HG03342 (cell line): ENCODE data around the gene VANGL2.
A peak's percentile ranks its signal among the peaks of the same experiment; 100 is the strongest.
"Not testable (repeated sequence)": the region's sequence is repeated elsewhere in the genome, so short reads cannot be mapped to it uniquely, and the experiment has no call there.

Experiments used
- ATAC-seq: cut with Tn5 transposase; IDR thresholded peaks from one replicate; pipeline ENCODE4 v1.9.1; 2021; ENCODE audit warnings: mild to moderate bottlenecking, moderate library complexity; ENCODE audit not compliant: unreplicated experiment

The VANGL2 gene

DNA sequence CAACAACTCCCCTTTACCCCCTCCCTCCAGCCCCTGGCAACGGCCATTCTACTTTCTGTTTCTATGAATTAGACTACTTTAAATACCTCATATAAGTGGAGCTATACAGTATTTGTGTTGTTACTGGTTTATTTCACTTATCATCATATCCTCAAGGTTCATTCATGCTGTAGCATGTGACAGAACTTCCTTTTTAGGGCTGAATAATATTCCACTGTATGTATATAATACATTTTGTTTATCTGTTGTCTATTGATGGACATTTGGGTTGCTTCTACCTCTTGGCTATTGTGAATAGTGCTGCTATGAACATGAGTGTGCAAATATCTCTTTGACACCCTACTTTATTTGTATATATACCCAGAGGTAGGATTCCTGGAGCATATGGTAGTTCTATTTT is 31.3 kb upstream of the VANGL2 start:
- ATAC-seq: no peak

DNA sequence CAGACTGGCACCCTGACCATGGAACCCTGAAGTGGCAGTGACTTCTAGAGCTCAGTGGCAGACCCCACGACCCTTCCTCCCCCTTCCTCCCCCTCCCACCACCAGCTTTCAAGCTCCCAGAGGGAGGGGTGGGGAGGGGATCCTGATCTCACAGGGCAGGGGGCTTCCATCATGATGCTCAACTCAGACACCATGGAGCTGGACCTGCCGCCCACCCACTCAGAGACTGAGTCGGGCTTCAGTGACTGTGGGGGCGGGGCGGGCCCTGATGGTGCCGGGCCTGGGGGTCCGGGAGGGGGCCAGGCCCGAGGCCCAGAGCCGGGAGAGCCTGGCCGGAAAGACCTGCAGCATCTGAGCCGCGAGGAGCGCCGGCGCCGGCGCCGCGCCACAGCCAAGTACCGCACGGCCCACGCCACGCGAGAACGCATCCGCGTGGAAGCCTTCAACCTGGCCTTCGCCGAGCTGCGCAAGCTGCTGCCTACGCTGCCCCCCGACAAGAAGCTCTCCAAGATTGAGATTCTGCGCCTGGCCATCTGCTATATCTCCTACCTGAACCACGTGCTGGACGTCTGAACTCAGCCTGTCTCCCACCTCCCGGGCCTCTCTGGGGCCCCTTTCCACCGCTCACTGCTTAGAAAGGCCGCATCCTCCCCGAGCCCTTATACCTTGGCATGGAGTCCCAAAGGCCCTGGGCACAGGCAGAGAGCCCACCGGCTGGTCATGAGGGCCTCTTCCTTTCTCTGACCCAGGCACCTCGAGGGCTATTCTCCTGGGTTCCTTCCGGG is 29.6 kb upstream of the VANGL2 start:
- no peak for ATAC-seq

DNA sequence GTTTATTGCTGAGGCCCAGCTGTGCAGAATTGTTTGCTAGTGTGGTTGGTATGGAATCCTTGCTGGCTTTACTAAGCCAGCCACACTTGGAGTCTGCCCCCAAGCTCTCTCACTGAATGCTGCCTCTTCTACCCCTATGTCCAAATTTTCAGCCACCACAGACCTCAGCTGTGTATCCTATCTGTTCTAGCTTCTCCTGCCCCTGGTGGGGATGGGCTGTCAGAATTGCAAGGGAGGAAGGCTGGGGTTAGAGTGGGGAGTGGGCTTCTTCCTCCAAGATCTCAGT is 29.1 kb upstream of the VANGL2 start:
- ATAC-seq: no peak

DNA sequence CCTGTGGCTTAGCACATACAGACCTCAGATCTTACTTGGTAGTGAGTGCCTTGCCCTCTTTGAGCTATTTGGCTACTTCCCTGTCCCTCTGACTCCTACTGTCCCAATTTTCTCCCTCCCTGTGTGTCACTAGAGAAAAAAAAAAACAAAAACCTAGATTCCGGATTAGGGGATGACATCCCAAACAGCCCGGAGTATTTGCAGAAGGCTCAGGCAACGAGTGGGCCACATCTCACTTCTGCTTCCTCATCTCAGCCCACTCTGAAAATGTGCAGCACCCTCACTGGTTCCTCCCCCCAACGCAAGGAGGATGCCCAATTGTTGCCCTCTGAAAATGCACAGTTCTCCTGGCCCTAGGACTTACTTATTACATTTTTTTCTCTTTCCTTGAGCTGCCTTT is 28.6 kb upstream of the VANGL2 start:
- no peak for ATAC-seq

GRCh38 chr1:160373696-160374095 is 26.7 kb upstream of the VANGL2 start:
- no peak for ATAC-seq

DNA sequence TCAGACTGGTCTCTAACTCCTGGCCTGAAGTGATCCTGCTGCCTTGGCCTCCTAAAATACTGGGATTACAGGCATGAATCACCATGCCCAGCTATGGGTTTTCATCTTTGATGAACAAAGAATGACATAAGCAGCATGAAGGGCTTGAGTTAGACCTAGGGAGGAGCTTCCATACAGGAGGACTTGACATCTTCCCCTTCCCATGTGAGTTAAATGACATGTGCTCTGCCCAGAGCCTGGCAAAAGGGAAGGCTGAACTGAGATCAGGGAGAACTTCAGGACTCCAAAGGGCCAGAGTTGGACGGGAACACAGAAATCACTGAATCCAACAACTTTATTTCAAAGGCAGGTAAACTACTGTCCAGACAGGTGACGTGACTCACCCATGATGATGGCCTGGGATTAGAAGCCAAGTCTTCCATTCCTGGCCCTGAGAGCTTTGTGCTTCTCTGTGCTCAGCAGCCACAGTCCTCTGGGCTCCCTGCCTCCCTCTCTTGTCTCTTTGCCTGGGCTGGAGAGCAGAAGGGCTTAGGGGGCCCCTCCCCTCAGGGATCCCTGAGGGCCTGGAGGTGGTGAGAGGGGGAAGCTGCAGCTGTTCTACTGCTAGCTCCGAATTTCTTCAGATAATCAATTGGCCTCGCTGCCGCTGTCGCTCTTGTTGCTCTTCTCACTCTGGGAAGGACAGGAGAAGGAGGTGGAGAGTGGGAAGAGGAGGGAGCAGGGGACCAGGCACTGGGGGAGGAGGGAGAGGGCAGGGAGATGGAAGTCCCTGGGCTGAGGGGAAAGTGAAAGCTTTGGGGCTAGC is 25.9 kb upstream of the VANGL2 start:
- ATAC-seq: no peak

- no peak for ATAC-seq
Observed at GRCh38 chr1:160375788-160376524, 24.4 kb upstream of the VANGL2 start.

DNA sequence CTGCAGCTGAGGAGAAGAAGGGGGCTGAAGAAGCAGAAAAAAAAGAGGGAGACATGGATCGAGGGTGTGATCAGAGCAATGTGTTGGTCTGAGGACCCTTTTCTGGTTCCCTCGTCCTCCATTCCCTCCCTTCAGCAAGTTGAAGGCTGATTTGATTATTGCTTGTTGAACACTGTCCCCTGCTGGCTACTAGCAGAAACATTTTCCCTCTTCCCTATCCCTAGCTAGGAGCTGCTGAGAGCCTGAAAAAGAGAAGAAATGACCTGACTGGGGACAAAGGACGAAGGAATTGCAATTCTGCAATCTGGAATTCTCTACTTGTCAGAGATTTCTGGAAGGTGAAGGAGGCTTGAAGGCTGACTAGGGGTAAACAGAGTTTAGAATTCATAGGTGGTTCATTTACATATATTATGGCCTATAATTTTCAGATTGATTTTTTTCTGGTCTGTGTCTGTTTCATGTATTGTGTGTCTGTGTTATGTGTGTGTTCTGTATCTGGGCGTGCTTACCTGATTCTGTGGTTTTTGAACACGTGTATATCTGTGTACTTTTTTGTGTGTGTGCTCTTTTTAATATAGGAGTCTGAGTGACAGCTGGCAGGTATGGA is 23.7 kb upstream of the VANGL2 start:
- peak; percentile 53 for ATAC-seq

DNA sequence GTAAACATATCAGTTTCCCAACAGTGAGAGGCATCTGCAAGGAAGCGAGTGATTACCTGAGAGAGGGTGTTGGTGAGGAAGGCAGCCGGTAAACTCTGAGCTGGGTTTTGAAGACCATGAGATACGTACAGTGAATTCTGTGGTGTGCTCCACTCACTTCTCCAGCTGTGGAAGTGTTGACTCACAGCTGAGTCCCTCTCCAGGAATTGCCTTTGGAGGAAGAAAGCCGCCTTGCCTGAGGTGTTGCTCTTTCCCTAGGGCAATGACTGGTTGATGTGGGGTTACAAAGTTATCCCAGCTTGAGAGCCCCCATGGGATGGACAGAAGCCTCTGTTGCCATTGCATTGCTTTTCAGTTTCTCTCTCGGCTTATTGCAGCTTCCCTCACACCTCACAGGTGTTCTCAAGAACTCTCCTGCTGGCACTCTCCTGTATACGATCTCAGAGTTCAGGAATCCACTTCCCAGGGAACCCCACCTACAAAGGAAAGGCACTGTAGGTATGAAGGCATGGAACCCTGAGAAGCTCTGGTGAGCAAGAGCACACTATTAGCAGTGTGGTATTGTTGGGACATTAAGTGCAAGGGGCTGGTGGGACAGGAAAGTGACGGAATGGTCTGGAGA is 22.7 kb upstream of the VANGL2 start:
- ATAC-seq: no peak

- ATAC-seq: not testable (repeated sequence)
Observed at GRCh38 chr1:160384812-160385211, 15.6 kb upstream of the VANGL2 start.

GRCh38 chr1:160388406-160388805 is 12.0 kb upstream of the VANGL2 start:
- ATAC-seq: not testable (repeated sequence)

DNA sequence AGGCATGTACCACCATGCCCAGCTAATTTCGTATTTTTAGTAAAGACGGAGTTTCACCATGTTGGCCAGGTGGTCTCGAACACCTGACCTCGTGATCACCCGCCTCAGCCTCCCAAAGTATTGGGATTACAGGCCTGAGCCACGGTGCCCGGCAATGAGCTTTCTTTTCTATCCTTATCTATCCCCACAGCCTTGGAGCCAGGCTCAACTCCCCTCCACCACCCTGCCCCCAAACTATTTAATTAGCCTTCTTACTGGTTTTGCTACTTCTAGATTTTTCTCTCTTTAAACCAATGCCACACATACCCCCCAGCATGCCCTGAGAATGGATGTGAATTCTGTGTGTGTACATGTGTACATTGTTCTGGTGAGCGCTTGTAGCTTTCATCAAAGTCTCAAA is 5.7 kb upstream of the VANGL2 start:
- no peak for ATAC-seq

- no peak for ATAC-seq
Observed at GRCh38 chr1:160397651-160398050, 2.7 kb upstream of the VANGL2 start.

DNA sequence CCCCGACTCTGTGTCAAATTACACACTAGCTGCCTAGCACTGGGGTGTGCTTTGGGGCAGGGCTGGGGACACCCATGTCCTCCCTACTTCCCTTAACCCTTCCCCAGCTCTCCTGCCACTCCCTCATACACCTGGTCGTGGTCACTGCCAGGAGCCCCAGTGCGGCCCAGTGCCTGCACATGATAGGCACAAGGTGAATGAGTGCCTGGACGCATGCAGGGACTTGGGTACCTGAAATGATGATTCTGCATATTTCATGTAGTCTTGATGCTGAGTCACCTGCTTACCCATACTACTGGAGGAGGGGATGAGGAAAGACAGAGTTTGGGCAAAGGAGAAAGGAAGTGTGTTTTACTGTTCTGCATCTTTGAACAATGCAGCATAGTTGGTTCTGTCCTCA is 1.5 kb upstream of the VANGL2 start:
- ATAC-seq: no peak

DNA sequence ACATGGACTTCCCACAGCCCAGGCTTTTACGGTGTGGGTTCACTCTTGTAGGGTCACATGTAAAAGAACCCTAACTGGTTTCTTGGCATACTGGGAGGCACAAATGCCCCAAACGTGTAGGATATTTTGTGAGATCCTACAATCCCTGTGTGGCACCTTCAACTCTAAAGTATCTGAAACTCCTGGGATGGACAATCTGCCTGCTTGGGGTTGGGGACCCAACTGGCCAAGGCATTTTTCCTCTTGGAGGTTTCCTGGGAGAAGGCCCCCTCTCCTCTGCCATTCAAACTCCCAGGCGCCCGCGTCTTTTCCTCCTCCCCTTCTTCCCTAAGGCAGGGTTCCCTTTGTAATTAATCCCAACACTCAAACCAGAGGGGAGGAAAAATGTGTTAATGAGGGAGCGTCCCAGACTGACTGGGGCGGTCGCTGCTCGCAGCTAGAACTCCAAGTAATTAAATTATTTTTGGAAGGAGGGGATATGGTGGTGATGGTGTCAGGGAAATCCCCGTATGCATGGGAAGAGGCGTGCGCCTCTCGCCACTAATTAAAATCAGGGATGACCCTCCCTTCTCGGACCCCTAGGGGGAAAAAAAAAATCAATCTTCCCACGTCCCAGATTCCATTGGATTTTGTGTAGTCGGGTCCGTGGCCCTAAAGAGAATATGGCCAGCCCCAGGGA is 681 bp upstream of the VANGL2 start:
- ATAC-seq: no peak

DNA sequence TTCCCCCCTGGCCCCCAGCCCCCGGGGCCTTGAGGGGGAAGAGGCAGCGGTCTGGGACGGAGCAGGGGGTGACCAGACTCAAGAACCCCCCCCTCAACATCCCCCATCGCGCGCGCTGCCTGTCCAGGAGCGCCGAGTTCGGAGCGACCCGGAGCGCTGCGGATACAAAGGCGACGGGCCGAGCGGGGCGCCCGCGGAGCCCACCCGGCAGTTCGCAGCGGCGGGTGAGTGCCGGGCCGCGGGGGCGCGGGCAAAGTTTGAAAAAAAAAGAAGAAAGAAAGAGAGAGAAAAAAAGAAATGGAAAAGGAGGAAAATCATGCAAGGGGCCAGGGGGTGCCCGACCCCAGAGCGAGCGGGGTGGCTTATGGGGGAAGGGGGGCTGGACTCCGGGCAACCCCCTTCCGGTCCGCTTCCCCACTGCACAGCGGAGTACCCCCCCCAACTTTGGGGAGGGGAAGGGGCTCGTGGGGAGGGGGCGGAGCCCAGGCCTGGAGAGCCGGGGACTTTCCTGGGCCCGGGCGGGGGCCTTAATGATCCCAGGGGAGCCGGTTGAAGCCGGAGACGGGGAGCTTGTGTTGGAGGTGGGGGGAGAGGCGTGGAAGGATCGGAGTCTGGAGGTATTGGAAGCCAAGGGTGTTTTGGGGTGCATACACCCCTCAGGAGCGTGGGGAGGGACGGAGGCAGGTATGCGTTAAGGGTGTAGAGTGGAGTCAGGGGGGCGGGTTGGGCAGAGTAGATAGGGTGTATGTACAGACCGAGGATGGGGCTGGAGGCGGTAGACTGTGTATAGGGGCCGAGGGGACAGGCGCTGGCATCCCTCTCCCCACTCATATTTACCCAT is 502 bp downstream of the VANGL2 start:
- no peak for ATAC-seq

- ATAC-seq: no peak
Observed at GRCh38 chr1:160401487-160401805, 1.1 kb downstream of the VANGL2 start.

DNA sequence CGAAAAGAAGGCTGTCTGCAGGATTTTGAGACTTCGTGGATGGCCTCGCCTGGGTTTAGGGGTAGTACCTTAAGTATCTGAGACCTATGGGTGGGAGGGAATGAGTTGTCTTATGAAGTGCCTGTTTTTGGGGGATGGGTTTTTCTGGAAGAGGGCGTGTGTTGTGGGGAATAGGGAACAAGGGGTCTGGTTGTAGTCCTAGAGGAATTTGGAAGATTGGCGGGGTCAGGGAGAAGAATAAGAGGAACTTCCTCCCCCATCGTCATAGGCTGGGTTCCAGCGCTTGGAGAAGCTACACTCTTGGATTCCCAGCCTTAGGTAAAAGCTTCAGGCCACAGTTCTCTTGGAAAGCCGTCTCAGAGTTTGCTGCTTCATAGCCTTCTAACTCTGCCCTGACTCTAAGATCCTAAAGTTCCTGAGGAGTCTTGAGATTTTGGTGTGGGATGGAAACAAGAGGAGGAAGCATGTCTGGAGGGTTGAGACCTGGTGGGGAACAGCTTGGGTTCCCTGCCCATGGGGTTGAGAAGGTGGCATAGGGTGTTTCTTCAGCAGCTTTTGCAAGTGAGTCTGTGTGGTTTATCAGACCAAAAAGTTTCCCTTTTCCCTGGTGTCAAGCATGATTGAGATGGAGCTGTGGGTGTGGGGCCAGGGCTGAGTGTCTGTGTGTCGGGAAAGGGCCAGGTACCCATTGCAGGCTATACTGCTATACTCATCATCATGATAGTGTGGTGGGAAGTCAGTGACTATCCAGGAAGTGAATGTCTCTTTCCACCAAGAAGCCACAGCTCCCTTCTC is 1.8 kb downstream of the VANGL2 start:
- no peak for ATAC-seq

DNA sequence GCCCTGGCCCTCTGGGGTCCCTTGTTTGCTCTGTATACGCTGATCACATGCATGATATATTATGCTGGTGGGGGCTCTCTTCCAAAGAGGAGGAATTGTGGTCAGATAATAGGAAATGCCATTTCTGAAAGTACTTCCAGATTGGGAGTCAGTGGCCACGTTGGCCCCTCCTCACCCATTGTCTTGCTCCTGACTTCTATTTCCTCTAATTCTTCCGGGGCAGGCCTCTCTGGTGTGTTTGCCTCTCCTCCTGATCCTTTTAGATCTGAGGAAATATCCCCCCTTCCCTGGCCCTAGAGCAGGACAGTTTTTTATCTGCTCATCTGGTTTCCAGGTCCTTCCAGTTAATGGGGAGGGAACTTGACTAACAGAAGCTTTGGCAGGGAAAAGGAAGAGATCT is 2.9 kb downstream of the VANGL2 start:
- no peak for ATAC-seq
